GM21723 (cell line): Measurements from ENCODE around the gene SLC27A6.
"Not testable (repeated sequence)": the region's sequence is repeated elsewhere in the genome, so short reads cannot be mapped to it uniquely, and the experiment has no call there.

ENCODE experiments used
- ATAC-seq: cut with Tn5 transposase; IDR thresholded peaks from one replicate; pipeline ENCODE4 v1.9.1; 2021; ENCODE audit warnings: mild to moderate bottlenecking, moderate library complexity; ENCODE audit not compliant: unreplicated experiment

SLC27A6 gene

GRCh38 chr5:128988476-128988875, 23.2 kb downstream of the SLC27A6 start:
- no peak for ATAC-seq

GRCh38 chr5:129001841-129002526, 36.7 kb downstream of the SLC27A6 start:
- ATAC-seq, result no peak

GRCh38 chr5:129002527-129002842, 37.2 kb downstream of the SLC27A6 start:
- no peak for ATAC-seq

- no peak for ATAC-seq
Observed at GRCh38 chr5:129003232-129003631, 37.9 kb downstream of the SLC27A6 start.

- ATAC-seq, result no peak
Observed at GRCh38 chr5:129014185-129014584, 48.9 kb downstream of the SLC27A6 start.

GRCh38 chr5:129018837-129019236, 53.5 kb downstream of the SLC27A6 start:
- ATAC-seq, result no peak

- no peak for ATAC-seq
Observed at GRCh38 chr5:129019401-129019908, 54.2 kb downstream of the SLC27A6 start.

GRCh38 chr5:129020683-129021082, 55.4 kb downstream of the SLC27A6 start:
- no peak for ATAC-seq

- no peak for ATAC-seq
Observed at GRCh38 chr5:129021744-129022143, 56.5 kb downstream of the SLC27A6 start.

GRCh38 chr5:129022599-129022998, 57.3 kb downstream of the SLC27A6 start:
- ATAC-seq, result no peak

GRCh38 chr5:129027260-129027659, 62.0 kb downstream of the SLC27A6 start:
- ATAC-seq, result no peak

GRCh38 chr5:129031886-129032683, 66.8 kb downstream of the SLC27A6 start:
- ATAC-seq, result no peak

GRCh38 chr5:129036257-129036656, 71.0 kb downstream of the SLC27A6 start:
- ATAC-seq, result not testable (repeated sequence)

GRCh38 chr5:129041196-129041881, 76.1 kb downstream of the SLC27A6 start:
- ATAC-seq, result no peak

GRCh38 chr5:129042306-129042705, 77.0 kb downstream of the SLC27A6 start:
- no peak for ATAC-seq

- no peak for ATAC-seq
Observed at GRCh38 chr5:129043894-129044293, 78.6 kb downstream of the SLC27A6 start.

GRCh38 chr5:129046151-129046550, 80.9 kb downstream of the SLC27A6 start:
- no peak for ATAC-seq

- no peak for ATAC-seq
Observed at GRCh38 chr5:129048509-129048908, 83.2 kb downstream of the SLC27A6 start.

GRCh38 chr5:129049126-129049799, 84.0 kb downstream of the SLC27A6 start:
- ATAC-seq, result no peak

GRCh38 chr5:129051283-129051682, 86.0 kb downstream of the SLC27A6 start:
- ATAC-seq, result no peak

GRCh38 chr5:129053438-129053837, 88.2 kb downstream of the SLC27A6 start:
- no peak for ATAC-seq
